NCI-H226 (cell line): ENCODE results near the gene DAPK2.
A peak's percentile ranks its signal among the peaks of the same experiment; 100 is the strongest.

Experiments
- DNase-seq: peaks from one replicate; pipeline ENCODE4 v3.0.0-alpha.2; 2015

The DAPK2 gene

GRCh38 chr15:63994073-63994600 is 52.1 kb downstream of the DAPK2 start:
- DNase-seq: peak; percentile 38

GRCh38 chr15:63992300-63992699 is 54.0 kb downstream of the DAPK2 start:
- DNase-seq: no peak

DNA sequence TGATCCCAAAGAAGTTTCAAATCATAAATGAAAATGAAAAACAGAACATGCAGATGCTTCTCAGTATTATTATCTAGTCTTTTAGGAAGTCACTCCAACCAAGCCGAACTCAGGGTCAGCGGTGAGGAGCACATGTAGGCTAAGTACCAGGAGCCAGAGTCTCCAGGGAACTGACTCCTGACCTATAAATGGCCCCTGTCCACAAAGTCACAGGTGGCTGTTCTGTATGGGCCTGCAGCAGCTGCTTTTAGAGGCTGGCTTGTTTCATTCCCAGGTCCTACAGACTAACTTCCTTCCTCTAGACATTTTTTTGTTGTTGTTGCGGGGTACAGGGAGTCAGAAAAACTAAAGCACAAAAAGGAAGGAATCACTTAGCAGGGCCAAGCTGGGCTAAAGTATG is 54.6 kb downstream of the DAPK2 start:
- no peak for DNase-seq

GRCh38 chr15:63990454-63990853 is 55.8 kb downstream of the DAPK2 start:
- DNase-seq: no peak

GRCh38 chr15:63987796-63988378 is 58.4 kb downstream of the DAPK2 start:
- DNase-seq: no peak

GRCh38 chr15:63986751-63987341 is 59.4 kb downstream of the DAPK2 start:
- DNase-seq: no peak

DNA sequence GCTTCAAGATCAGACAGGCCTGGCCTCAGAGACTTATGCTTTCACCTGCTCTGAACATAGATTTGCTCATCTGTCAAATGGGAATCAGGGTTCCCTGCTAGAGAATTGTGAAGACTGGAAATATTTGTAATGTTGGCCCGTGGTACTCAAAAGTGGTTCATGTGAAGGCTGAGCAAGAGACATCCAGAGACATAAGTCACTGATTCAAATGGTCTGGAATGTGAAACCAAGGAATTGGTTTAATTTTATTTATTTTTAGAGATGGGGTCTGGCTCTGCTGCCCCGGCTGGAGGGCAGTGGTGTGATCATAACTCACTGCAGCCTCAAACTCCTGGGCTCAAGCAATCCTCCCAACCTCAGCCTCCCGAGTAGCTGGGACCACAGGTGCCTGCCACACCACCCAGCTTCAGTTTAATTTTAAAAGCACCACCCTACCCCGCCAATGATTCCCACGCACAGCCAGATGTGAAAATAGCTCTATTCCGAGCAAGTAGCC is 60.1 kb downstream of the DAPK2 start:
- DNase-seq: no peak

DNA sequence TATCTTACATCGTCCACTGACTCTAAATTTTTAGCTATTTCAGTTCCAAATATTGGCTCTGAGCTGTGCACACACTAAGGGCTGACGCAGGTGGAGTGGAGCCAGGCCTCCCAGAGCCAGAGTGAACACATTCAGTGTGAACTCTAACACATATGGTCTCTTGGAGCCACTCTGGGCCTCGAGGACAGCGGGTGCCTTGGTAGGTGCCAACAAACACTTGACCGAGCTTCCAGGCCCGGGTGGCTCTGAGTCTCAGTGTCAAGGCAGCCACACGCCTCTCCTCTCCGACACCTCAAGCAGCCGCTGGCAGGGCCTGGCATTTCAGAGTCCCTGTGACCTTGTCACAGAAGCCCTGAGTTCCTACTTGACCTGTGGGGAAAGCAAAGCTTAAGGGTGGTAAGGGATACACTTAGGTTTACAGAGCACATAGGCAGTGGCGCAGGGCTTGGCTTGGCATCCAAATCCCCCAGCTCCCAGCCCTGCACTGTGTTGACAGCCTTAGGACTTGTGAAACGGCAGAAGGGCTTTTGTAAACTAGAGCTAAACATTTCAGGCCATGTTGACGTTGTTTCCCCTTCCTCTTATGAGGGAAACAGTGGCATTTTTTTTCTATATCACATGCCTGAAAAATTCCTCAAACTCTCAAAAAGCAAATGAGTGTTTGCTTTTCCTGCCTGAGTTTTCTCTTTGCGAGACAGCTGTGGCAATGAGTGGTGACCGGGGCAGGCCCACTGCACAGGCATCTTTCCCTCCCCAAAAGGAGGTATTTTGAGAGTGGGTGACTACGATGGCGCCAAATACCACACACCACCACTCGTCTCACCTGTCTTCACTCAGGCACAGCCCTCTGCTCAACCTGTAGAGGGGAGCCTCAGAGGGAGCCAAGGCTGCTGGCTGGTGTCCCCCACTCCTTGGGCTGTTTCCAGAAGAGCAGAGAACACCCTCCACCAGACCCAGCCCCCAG is 60.8 kb downstream of the DAPK2 start:
- DNase-seq: no peak

DNA sequence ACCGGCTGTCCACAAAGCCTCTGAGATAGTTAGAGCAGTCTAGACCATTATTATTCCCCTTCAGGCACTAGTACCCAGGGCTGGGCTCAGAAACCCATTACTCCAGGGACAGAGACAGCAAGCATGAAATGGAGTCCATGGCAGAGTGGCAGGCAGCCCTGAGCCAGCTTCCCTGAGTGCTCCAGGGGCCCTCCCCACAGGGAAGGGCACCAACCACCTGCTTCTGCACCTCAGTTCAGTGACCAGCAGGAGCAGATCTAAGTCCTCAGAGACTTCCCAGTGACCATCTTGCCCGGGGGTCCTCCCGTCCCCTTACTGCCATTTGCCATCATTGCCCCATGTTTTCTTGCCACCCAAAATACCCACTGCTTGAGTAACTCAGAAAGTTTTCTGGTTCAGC is 62.0 kb downstream of the DAPK2 start:
- DNase-seq: no peak

GRCh38 chr15:63983061-63983711 is 63.1 kb downstream of the DAPK2 start:
- no peak for DNase-seq

DNA sequence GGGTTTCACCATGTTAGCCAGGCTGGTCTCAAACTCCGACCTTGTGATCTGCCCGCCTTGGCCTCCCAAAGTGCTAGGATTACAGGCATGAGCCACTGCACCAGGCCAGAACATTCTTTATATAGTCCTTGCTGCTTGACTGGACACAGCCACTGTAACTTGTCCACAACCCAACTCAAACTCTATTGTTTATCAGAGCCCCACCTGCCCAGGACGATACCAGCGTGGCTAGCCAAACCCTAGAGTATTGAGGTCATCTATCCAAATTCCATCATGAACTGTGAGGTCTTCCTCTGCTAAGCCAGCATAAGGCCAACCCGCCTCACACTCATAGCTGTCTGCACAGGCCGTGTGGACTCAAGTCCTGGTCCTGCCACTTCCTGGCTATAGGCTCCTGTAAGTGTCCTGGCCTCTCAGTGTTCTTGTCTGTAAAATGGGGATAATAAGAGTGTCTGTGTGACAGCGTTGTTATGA is 63.9 kb downstream of the DAPK2 start:
- DNase-seq: no peak

DNA sequence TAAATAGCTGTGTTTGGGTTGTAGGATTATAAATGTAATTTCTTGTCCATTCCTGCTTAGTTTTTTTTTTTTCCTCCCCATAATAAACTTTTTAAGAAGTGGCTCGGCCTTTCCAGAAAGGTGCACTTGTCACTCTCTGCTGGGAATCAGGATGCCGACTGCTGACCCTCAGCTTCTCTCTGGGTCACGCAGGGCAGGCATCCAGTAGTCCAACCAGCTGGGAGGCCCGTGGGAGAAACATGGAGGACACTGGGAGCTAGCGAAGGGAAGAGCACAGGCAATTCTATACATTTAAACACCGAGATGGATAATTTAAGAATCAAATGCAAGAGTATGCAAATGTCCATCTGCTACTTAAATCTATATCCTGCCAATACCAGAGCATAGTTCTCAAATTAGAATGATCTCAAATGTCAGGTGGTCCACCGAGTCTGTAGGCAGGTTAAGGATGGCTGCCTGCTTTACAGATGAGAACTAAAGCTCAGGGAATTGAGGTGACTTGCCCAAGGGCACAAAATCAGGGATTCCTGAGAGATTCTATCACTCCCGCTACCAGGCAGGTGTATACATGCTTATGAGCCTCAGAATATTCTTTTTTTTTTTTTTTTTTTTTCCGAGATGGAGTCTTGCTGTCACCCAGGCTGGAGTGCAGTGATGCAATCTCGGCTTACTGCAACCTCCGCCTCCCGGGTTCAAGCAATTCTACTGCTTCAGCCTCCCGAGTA is 64.5 kb downstream of the DAPK2 start:
- DNase-seq: no peak

GRCh38 chr15:63979262-63979793 is 67.0 kb downstream of the DAPK2 start:
- DNase-seq: no peak

DNA sequence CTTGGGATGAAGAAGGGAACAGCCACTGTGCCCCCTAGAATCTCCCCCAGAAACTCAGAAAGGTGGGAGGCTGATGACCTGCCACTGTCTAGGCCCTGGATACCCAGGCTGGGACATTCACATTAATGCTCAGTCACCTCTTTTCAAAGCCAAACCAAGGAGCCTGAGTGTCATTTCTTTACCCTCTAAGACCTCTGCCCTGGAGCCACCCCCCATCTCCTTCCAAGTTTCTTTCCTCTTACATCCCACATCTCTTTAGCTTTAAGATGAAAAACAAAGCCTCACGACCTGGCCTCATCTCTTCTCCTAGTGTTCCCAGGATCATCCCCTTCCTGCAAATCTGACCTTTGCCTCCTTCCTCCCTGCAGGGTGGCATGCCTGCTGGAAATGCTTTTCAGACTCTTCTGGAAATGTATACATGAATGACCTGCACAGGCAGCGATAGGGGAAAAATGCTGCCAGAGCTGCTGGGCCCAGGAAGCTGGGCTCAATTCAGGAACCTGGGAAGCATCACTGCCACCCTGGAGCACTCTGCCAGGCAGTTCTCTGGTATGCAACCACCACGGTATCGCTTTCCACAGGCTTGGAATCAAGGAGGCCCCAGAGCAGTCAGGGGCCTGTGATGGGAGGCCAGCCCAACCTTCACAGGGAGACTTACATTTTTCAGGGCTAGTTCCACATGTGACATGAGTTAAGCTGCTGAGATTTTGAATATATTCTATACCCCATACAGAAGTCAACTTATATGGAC is 67.6 kb downstream of the DAPK2 start:
- DNase-seq: no peak

GRCh38 chr15:63977119-63977518 is 69.2 kb downstream of the DAPK2 start:
- DNase-seq: no peak

DNA sequence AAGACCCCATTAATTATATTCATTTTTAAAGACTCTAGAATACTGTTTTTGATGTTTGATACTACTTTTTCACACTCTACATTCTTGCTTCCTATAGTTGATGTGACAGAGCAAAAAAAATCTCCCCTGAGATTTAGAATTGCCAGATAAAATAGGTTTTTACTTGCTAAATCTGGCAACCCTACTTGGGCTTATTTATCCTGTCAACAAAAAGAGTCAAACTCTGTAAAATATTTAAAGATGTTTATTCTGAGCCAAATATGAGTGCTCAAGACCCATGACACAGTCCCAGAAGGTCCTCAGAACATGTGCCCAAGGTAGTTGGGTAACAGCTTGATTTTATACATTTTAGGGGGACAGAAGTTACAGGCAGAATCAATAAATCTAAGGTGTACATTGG is 72.3 kb downstream of the DAPK2 start:
- no peak for DNase-seq

DNA sequence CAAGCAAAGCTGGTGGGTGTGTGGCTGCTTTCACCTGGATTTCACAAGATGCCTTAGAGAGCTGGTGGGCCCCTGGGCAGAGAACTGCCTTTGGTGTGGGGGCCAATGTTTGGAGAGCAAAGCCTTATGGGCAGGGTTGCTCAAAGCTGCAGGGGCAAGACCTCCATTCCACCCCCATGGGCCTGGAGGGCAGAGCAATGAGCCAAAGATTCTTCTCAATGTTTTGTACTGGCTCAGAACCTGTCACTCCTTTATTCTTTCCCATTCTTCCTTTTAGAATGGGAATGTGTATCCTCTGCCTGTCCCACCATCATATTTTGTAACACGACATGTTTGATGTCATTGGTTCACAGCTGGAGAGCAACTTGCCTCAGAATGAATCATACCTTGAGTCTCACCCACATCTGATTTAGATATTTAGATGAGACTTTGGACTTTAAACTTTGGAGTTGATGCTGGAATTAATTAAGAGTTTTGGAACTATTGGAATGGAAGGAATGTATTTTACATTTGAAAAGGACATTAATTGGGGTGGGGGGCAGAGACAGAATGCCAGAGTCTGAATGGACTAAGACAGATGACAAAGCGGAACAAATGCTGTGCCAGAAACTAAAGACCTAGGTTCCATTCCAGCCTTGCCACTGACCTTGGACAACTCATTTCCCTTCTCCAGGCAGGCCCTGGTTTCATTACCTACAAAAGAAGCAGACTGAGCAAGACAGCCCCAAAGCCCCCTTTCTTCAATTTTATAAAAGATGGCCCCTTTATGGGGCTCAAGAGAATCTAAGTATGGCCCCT is 72.9 kb downstream of the DAPK2 start:
- no peak for DNase-seq

DNA sequence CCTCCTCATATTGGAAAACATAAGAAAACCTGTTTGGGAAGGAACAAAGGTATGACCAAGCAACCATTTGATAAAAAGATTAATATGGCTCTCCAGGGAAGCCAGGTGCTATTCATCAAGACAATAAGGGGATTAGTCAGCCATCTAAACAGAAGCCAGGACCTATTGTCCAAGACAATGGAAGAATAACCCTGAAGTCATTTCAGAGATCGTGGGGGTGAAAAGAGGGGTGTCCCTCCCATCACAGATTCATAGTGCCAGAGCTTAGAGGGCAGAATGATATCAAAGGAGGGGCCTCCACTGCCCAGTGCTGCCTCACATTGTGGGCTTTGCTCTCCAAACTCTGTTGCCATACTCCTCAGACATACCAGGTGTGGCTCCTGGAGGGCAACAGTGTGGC is 73.5 kb downstream of the DAPK2 start:
- DNase-seq: no peak

- DNase-seq: no peak
These were observed 74.4 kb downstream of the DAPK2 start for GRCh38 chr15:63971904-63972303.

DNA sequence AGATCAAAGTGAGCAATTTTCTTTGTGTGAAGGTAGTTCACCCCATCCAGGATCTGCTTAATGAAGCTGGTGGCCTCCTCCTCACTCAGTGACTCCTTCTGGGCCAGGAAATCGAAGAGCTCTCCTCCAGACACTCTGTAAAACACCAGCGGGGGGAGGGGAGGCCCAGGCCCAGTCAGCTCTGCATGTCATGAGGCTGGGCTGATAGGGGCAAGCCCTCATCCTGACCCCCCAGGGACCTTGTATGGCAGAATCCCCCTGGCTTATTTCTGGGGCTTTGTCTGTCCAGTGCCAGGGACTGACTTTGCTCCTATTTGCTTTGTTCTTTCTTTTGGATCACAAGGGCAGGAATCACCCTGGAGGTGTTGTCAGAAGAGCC is 74.9 kb downstream of the DAPK2 start:
- DNase-seq: no peak
